Measurements from ENCODE around the gene ZNRF4.

DNA sequence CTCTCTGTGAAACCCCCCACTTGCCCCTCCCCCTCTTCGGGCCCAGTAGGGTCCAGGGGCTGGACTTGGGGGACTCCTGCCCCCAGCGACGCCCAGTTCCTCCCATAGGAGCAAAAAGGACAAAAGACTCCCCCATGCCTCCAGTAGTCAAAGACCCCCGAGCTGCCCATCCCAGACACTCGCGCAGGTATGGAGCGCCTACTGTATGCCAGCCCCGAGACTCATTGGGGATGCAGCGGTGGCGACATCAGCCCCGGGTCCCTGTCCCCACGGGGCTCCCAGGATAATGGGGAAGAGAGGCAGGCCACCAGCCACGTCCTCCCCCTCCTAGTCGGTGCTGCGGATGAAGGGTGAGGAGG lies 18.3 kb upstream of the ZNRF4 start:
- TF ChIP-seq, protein P1, sequence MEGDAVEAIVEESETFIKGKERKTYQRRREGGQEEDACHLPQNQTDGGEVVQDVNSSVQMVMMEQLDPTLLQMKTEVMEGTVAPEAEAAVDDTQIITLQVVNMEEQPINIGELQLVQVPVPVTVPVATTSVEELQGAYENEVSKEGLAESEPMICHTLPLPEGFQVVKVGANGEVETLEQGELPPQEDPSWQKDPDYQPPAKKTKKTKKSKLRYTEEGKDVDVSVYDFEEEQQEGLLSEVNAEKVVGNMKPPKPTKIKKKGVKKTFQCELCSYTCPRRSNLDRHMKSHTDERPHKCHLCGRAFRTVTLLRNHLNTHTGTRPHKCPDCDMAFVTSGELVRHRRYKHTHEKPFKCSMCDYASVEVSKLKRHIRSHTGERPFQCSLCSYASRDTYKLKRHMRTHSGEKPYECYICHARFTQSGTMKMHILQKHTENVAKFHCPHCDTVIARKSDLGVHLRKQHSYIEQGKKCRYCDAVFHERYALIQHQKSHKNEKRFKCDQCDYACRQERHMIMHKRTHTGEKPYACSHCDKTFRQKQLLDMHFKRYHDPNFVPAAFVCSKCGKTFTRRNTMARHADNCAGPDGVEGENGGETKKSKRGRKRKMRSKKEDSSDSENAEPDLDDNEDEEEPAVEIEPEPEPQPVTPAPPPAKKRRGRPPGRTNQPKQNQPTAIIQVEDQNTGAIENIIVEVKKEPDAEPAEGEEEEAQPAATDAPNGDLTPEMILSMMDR (conservative IDR thresholded peaks at IDR 0.05; ENCODE audit: low read length), result no peak
- no peak for TF ChIP-seq EZH2phosphoT487 (IDR thresholded peaks at IDR 0.05; ENCODE audit: borderline replicate concordance)
